Fibroblast of upper back skin (primary cell): Measurements from ENCODE around the gene KIF26A.

Source experiments
- DNase-seq: peaks from one replicate; pipeline ENCODE4 v3.0.0-alpha.2; 2013

KIF26A gene

DNA sequence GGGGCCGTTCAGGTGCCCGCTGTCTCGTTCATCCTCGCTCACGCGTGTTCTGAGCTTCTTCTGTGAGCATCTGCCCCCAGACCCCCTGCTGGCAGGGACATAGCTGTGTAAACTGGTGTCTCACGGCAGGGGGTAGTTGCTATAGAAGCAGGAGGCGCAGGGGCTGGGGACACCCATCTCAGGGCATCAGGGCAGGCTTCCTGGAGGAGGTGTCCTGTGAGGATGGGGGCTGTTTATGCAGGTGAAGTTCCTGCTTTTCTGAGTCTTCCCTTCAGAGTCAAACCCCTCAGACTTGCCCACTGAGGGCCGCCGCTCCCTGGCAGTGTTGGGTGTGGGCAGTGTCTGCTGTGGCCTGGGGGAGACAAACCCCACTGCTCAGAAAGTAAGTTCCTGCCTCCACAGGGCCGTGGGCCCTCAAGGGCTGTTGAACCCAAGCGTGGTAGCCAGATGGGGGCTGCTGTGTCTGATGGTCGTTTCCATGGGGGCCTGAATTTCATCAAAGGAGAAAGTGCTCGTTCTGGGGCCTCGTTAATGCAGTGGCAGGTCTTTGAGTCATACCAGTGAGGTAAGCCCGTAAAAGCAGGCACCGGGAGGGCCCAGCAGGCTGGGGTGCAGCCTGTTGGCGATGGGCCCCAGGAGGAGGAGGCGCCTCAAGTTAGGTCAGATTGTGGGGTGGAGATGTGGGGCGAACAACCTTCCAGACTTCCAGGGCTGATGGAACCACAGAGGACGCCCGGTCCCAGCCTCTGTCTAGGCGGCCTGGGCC is 23.4 kb downstream of the KIF26A start:
- DNase-seq: no peak

DNA sequence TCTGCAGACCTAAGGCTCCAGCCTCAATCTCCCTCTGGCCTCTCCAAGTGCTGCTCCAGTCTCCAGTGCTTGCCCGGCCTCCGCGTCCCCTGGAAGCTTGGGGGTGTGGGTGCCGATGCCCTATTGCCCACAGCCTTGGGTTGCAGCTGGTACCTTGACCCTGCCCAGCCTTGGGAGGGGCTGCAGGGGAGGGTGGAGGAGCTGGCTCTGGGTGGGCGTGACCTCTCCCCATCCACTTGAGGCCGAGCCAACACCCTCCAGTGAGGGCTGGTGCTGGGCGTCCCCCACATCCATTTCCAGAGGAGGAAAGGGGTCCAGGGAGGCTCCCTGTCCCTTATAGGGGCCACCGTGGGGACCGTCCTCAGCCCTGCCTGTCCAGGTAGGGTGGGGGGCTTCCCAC is 24.1 kb downstream of the KIF26A start:
- no peak for DNase-seq

DNA sequence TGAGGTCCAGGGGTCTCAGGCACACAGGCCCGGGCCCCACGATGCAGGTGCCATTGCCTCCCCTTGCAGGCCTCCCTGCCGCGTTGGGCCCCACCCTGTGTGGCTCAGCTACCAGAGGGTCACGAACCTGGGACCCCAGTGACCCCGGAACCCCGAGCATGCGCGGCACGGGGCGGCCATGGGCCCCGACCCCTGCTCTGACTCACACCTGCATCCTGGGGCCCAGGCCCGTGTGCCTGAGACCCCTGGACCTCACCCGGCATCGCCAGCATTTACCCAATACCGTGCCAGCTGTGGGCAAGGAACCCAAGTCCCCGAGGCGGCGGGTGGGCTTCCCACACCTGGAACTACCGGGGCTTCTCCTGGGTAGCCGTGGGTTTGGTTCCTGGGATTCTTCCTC is 25.2 kb downstream of the KIF26A start:
- DNase-seq: no peak

DNA sequence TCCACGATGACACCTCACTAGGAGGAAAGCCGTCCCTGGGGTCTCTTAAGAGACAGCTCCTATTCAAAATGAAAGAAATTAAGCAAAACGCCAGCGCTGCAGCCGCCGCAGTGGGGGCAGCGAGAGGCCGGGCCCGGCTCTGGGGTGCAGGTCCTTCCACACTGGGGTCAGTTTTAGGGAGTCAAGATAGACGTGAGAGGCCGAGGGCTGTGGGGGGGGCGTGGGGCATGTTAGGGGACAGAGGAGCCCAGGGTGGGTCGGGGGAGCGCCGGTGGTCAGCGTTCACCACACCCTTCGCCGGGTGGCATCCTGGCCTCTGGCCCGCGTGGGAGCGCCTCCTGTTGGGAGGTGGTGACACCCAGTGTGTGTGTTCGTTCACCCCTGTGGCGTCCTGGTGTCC is 25.7 kb downstream of the KIF26A start:
- DNase-seq: no peak

DNA sequence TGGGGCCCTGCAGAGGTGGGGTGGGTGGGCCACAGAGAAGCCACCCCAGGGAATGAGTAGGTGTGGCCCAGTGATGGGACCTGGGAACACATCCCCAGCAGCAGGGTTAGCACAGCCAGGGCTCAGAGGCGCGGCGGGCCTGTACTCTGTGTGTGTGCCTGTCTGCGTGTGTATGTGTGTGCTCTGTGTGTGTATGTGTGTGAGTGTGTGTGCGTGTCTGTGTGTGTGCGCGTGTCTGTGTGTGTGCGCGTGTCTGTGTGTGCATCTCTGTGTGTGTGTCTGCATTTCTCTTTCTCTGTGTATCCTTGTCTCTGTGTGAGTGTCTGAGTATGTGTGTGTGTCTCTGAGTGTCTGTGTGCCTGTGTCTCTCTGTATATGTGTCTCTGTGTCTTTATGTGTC is 26.1 kb downstream of the KIF26A start:
- DNase-seq: no peak

DNA sequence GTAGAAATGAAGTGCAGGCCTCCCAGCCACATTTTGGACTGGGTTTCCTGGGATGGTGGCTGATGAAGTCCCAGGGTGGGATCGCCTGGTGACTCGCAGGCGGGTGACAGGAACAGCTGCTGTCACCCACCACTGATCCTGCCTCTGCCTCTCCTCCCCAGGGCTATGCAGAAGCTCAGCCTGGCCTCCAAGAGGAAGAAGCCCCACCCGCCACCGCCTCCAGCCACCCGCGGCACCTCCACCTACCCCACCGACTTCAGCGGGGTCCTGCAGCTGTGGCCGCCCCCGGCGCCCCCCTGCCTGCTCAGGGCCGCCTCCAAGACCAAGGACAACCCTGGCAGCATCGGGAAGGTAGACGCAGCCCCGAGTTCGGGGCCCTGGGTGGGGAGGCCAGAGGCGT is 28.3 kb downstream of the KIF26A start:
- no peak for DNase-seq

DNA sequence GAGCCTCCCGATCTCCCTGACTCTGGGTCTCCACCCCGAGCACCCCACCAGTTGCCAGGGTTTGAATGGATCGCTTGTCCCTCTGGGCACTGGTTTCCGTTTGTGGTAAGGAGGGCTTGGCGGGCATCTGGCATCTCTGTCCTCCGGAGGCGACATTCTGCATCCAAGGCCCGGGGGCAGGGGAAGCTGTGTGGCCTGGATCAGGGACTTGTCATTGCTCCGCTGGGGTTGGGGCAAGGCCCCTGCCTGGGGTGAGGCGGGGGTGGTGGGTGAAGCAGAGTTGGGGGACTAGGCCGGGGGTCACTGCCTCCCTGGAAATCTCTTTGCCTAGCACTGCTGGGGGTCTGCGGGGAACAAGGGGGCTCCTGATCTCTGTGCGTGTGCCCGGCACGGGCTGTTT is 30.2 kb downstream of the KIF26A start:
- no peak for DNase-seq

DNA sequence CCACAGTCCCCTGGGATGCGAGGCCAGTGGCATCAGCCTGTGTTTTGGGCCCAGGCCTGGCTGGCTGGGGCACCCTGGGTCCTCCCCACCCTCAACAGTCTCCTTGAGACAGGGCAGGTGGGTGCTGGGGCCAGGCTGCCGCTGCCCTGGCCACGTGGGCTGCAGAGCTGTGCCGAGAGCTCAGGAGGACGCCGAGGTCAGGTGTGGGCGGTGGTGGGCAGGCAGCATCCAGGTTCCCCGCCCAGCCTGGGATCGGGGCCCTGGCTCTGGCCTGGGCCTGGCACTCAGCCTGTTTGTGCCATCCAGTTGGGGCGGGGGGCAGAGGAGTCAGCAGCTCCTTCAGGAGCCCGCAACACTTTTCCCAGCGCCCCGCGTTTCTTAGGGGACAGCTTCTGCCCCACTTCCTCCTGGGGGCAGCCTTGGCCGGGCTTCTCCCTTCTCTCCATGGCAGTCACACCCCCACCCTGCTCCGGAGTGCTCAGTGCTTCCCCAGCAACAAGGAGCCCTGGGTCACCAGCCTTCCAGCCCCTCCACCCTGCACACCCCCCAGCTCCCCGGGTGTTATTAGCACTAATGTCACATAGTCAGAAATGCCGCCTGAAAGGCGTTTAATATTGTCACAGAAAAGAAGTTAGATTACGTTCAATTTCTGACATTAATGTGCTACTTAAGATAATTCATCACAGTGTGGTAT is 30.8 kb downstream of the KIF26A start:
- no peak for DNase-seq

DNA sequence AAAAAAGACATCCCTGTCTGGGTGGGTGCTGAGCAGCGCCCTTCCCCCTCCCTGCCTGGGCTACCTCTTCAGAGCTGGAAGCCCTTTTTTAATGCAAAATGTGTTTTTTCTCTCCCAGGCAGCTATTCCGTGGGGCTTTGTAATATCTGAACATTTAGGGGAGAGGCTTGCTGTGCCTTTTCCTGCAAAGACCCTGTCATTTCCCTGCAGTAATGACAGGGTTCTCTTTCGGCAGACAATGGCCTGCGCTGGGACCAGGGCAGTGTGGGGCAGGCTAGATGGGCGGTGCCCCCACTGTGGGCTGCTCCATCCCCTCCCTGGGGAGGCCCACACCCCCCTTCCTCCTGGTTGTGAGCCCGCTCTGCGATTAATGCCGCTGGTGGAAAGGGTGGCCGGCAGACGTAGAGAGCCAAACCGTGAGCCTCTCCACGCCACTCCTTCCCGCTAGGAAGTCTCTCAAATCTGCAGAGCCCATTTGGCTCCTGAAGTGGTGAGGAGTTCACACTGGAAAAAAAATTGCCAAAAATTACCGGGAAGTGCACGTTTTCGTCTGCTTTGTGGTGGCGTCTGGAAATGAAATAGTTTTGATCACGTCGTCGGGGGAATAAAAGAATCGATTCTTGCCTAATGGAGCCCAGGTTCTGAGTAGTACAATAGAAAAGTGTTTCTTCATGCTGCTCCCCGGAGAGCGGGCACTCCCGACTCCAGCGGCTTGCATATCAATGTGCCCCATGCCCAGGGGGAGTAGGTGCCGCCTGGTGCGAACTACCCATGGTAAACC is 31.5 kb downstream of the KIF26A start:
- no peak for DNase-seq

DNA sequence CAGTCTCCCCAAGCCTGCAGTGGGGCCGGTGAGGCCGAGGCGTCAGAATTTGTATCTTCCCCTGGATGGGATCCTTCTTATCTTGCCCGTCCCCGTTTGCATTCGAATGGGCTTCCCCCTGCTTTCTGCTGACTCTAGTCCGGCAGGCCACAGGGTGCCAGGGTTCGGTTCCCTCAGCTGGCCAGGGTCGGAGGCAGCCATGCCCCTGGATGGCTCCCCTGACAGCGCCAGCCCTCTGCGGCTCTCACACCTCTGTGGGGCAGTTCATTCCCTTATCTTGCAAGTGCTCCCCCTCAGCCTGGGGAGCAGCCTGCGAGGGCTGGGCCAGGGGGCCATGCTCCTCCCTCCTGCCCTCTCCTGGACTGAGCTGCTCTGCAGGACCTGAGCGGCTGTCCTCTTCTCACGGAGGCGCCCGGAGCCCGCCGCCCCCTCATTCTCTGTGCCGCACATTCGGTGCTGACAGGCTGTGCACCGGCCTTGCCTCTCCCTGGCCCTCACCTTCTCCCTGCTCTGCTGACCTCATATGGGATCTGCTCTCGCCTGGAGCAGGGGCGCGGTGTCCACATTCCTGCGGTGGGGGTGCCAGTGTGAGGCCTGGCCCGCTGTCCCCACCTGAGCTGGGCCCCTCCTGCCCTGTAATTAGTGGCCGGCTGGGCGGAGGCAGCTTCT is 32.8 kb downstream of the KIF26A start:
- DNase-seq: no peak

DNA sequence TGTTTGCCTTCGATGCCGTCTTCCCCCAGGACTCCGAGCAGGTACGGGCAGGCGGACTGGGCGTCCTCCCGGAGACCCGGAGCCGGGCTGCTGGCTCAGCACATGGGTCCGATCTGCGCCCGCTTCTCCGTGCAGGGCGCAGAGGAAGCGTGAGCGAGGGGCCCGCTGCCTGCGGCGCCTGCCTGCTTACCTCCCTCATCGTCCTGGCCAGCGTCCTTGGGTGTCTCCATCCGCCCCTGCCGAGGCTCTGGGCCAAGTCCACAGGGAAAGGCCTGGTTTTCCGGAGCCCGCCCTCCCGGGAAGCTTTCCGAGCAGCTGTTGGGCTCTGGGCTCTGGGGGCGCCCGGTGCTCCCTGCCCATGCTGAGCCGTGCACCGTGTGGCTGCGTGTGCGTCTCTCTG is 33.5 kb downstream of the KIF26A start:
- no peak for DNase-seq

DNA sequence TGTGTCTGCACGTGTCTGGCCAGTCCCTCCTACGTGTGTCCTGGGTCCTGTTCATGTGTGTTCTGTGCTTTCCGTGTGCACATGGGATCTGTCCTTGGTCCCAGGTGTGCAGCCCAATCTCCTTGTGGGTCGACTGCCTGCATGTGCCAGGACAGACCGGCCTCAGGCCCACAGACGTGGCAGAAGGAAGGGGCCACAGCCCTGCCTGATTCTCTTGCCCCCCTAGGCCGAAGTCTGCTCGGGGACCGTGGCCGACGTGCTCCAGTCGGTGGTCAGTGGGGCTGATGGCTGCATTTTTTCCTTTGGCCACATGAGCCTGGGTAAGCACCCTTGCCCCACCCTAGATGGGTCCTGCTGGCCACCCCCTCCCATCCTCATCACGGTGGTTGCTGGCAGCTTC is 34.0 kb downstream of the KIF26A start:
- no peak for DNase-seq

DNA sequence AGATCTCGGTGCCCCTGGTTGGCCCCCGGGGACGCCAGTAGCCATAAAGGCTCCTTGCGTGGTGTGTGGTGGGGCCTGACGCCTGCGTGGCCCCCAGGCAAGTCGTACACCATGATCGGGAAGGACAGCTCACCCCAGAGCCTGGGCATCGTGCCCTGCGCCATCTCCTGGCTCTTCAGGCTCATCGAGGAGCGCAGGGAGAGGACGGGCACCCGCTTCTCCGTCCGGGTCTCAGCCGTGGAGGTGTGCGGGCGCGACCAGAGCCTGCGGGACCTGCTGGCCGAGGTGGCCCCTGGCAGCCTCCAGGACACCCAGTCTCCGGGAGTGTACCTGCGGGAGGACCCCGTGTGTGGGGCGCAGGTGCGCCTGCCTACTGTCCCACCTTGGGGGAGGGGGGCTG is 34.5 kb downstream of the KIF26A start:
- no peak for DNase-seq

DNA sequence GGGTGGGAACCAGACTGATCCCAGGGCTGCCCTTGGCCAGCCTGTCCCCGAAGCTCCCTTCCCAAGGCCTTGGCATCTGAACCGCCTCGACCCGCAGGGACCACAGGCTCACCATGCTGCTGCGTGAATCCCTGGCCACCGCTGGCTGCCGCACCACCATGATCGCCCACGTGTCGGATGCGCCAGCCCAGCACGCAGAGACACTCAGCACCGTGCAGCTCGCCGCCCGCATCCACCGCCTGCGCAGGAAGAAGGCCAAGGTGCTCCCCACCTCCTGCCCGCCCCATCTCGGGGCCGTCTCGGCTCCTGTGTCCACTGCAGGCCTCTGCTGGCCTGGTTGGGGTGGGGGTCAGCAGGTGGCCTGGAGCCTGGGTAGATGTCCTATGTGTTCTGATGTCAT is 35.7 kb downstream of the KIF26A start:
- no peak for DNase-seq

DNA sequence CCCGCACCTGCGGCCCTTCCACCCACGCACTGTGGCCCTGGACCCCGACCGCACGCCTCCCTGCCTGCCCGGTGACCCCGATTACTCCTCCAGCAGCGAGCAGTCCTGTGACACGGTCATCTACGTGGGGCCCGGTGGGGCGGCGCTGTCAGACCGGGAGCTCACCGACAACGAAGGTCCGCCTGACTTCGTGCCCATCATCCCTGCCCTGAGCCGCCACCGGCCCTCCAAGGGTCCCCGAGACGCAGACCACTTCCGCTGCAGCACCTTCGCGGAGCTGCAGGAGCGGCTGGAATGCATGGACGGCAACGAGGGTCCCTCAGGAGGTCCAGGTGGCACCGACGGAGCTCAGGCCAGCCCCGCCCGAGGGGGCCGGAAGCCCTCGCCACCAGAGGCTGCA is 36.7 kb downstream of the KIF26A start:
- DNase-seq: no peak

DNA sequence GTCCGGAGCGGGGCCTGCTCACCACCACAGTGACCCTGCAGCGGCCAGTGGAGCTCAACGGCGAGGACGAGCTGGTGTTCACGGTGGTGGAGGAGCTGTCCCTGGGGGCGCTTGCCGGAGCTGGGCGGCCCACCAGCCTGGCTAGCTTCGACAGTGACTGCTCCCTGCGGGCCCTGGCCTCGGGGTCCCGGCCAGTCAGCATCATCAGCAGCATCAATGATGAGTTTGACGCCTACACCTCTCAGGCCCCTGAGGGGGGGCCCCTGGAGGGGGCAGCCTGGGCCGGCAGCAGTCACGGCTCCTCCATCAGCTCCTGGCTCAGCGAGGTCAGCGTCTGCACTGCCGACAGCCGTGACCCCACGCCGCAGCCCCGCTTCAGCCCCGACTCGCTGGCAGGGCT is 37.4 kb downstream of the KIF26A start:
- DNase-seq: no peak

DNA sequence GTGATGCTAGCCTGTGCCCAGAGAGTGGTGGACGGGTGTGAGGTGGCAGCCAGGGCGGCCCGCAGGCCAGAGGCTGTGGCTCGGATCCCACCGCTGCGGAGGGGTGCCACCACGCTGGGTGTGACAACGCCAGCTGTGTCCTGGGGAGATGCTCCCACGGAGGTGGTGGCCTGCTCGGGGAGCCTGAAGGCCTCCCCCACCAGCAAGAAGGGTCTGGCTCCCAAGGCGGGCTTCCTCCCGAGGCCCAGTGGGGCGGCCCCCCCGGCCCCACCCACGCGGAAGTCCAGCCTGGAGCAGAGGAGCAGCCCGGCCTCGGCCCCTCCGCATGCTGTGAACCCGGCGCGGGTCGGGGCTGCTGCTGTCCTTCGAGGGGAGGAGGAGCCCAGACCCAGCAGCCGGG is 38.2 kb downstream of the KIF26A start:
- DNase-seq: no peak

DNA sequence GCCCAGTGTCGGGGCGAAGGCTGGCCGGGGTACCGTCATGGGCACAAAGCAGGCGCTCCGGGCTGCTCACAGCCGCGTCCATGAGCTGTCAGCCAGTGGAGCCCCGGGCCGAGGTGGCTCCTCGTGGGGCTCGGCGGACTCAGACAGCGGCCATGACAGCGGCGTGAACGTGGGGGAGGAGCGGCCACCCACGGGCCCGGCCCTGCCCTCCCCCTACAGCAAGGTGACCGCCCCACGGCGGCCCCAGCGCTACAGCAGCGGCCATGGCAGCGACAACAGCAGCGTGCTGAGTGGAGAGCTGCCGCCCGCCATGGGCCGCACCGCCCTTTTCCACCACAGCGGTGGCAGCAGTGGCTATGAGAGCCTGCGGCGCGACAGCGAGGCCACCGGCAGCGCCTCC is 39.0 kb downstream of the KIF26A start:
- no peak for DNase-seq

DNA sequence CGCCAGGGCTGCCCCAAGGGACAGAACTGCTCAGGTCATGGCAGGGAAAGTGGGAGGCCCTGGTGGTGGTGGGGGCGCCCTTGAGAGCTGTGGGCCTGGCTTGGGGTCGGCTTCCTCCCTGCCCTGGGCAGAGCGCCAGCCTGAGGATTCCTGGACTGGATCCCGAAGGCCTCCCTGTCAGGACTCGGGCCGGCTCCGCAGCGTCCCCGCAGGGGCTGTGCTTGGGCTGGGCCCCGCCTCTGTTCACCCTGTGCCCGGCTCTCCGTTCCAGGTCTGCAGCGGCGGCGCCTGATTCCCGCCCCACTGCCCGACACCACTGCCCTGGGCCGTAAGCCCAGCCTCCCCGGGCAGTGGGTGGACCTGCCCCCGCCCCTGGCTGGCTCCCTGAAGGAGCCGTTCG is 39.9 kb downstream of the KIF26A start:
- DNase-seq: no peak

DNA sequence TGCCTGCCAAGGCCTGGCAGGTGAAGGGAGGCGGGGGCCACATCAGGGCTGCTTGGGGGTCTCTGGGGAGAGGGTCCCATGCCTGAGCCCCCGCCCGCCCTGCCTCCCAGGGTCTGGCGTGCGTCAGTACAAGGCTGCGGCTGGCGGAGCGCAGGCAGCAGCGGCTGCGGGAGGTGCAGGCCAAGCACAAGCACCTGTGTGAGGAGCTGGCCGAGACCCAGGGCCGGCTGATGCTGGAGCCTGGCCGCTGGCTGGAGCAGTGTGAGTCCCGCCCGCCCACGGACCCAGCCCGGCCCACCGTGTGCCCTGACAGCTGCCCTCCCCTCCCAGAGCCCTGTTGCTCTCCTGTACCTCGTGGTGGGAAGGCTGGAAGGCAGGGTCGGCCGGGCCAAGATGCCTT is 40.7 kb downstream of the KIF26A start:
- no peak for DNase-seq

DNA sequence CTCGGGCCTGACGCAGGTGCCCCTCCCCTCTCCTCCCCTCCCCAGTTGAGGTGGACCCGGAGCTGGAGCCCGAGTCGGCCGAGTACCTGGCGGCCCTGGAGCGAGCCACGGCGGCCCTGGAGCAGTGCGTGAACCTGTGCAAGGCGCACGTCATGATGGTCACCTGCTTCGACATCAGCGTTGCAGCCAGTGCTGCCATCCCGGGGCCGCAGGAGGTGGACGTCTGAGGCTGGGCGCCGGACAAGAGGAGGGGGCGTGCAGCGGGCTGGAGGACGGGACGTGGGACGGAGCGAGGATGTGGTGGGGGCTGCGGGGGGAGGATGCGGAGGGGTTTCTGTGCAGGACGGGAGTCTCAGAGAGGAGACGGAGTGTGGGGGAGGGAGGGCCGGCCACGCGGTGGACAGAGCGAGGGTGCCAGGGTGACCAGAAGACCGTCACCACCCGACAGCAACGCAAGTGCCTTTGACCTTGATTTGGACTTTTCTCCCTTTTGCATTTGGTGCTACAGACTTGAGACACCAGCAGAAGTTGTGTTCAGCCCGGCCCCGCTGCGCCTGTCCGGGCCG is 41.3 kb downstream of the KIF26A start:
- no peak for DNase-seq

DNA sequence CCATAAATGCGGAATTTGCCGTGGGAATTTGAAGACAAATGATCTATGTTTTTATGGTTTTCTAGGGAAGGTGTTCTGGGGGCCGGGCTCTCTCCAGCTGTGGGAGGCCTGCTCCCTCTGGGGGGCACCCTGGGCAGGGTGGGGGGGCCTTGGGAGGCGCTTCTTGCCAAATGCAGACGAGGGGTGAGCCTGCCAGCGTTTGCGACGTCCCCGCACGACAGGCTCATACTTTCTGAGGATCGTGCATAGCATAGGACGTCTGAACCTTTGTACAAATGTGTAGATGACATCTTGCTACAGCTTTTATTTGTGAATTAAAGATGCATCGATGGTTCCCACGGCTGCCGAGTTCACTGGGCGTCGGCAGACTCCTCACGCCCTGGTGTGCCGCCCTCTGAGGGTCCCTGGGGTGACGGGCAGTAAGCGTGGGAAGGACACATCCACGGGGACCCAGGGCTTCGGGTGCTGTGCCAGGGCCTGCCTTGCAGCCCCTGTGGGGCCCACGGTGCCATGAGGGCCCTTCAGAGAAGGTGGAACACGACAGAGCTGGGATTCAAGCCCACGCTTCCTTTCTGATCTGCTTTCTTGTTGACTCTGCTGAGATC is 42.3 kb downstream of the KIF26A start:
- DNase-seq: no peak
